PFSK-1 (cell line): Measurements from ENCODE around the gene GPR55.

Source experiments
- FOXP2 ChIP-seq: optimal IDR thresholded peaks from 2 replicates; pipeline ENCODE3; 2011; ENCODE audit warnings: borderline replicate concordance, control low read depth, inconsistent platforms; ENCODE audit not compliant: insufficient read depth; ENCODE audit errors: extremely low read length, extremely low read depth
- POLR2AphosphoS5 ChIP-seq: IDR thresholded peaks from 2 replicates; pipeline ENCODE4 v1.6.1; 2012; ENCODE audit warnings: low read depth, mild to moderate bottlenecking, control low read depth, low read length, moderate library complexity
- SIN3A ChIP-seq: IDR thresholded peaks from 2 replicates; pipeline ENCODE4 v1.6.1; 2012; ENCODE audit warnings: mild to moderate bottlenecking, low read length, moderate library complexity, borderline replicate concordance; ENCODE audit not compliant: insufficient read depth
- TAF1 ChIP-seq: IDR thresholded peaks from 2 replicates; pipeline ENCODE4 v1.6.1; 2012; ENCODE audit warnings: low read length, control low read depth, borderline replicate concordance; ENCODE audit not compliant: insufficient read depth
- TF ChIP-seq, protein P1 (sequence below), 2 experiments: IDR thresholded peaks; 2 replicates each; pipeline versions ENCODE4 v1.6.1 to v1.8.0; 2011 to 2012; ENCODE audit warnings: low read depth in 2 of 2, low read length in 2 of 2, control low read depth in 1 of 2, inconsistent platforms in 1 of 2, mild to moderate bottlenecking in 1 of 2, moderate library complexity in 1 of 2; ENCODE audit not compliant: insufficient read depth in 1 of 2

Gene GPR55

DNA sequence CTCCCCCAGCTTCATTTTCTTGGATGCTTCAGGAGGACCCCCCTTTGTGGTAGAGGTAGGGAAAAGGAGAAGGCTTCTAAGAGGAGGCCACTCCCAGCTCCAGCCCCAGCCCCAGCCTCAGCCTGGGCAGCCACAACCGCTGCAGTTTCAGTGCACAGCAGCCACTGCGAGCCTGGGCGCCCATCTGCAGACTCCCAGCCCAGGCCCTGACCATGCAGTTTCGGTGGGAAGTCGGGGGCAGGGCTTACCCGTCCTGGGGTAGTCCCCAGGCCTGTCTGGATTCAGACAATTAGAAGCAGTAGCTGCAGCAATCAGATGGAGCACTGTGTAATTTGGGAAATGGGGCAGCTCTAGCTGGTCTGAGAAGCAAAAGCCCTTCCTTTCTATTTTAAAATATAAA lies 31.7 kb downstream of the GPR55 start:
- TF ChIP-seq POLR2AphosphoS5 (no peak), FOXP2 (no peak), SIN3A (no peak), TAF1 (no peak)
- TF ChIP-seq, protein P1, sequence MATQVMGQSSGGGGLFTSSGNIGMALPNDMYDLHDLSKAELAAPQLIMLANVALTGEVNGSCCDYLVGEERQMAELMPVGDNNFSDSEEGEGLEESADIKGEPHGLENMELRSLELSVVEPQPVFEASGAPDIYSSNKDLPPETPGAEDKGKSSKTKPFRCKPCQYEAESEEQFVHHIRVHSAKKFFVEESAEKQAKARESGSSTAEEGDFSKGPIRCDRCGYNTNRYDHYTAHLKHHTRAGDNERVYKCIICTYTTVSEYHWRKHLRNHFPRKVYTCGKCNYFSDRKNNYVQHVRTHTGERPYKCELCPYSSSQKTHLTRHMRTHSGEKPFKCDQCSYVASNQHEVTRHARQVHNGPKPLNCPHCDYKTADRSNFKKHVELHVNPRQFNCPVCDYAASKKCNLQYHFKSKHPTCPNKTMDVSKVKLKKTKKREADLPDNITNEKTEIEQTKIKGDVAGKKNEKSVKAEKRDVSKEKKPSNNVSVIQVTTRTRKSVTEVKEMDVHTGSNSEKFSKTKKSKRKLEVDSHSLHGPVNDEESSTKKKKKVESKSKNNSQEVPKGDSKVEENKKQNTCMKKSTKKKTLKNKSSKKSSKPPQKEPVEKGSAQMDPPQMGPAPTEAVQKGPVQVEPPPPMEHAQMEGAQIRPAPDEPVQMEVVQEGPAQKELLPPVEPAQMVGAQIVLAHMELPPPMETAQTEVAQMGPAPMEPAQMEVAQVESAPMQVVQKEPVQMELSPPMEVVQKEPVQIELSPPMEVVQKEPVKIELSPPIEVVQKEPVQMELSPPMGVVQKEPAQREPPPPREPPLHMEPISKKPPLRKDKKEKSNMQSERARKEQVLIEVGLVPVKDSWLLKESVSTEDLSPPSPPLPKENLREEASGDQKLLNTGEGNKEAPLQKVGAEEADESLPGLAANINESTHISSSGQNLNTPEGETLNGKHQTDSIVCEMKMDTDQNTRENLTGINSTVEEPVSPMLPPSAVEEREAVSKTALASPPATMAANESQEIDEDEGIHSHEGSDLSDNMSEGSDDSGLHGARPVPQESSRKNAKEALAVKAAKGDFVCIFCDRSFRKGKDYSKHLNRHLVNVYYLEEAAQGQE (IDR thresholded peaks at IDR 0.05; ENCODE audit: insufficient read depth in 1 of 2, low read depth in 2 of 2, low read length in 2 of 2), result no peak

DNA sequence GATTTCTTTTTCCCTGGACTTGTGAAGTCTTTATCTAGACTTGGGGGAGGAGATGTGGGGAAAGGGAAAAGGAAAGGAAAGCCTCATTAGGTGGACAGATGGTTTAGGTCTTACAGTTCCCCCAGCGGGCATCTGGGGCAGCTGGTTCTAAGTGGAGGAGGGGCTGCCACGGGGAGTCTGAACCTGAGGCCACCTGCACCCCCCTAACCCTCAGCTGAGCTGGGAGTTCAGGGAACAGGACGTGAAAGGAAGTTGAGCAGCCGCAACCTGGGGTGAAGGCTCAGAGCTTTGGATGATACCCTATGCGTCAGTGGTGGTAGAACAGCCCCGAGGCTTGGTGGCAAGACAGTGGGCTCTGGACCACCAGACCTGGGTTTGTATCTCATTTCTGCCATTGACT lies 33.5 kb downstream of the GPR55 start:
- TF ChIP-seq FOXP2 (no peak), TAF1 (no peak), POLR2AphosphoS5 (no peak), SIN3A (no peak)
- TF ChIP-seq, protein P1 (IDR thresholded peaks at IDR 0.05; ENCODE audit: insufficient read depth in 1 of 2, low read depth in 2 of 2, low read length in 2 of 2), result no peak

DNA sequence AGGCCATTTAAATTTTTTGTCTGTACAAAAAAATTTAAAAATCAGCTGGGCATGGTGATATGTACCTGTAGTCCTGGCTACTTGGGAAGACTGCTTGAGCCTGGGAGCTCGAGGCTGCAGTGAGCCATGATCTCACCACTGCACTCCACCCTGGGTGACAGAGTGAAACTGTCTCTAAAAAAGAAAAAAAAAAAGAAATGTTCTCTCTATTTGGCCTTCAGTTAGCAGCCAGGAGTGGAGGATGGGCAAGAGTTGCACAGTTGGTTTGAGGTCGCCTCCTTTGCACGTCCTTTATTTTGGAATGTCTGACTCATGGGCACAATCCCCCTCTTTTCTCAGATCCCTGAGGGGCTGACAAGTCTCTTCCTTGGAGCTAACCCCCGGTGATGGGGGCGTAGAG lies 34.0 kb downstream of the GPR55 start:
- no peak for TF ChIP-seq FOXP2
- TF ChIP-seq, protein P1 (IDR thresholded peaks at IDR 0.05; ENCODE audit: insufficient read depth in 1 of 2, low read depth in 2 of 2, low read length in 2 of 2), result no peak

DNA sequence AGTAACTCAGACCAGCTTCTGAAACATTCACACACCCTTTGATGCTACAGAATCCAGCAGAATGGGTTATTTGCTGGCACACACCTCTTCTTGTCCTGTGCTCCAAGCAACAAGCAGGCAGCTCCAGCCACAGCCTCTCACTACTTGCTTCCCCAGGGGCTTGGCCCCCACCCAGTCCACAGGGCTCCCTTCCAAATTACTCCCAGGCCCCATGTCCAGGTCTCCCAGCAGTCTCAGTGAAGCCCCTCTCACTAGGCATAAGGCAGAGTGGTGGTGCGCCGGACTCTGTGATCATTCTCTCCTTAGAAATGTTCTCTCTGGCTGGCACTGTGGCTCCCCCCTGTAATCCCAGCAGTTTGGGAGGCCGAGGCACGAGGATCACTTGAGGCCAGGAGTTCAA lies 34.4 kb downstream of the GPR55 start:
- TF ChIP-seq POLR2AphosphoS5 (no peak), TAF1 (no peak), SIN3A (no peak), FOXP2 (no peak)
- TF ChIP-seq, protein P1 (IDR thresholded peaks at IDR 0.05; ENCODE audit: insufficient read depth in 1 of 2, low read depth in 2 of 2, low read length in 2 of 2), result no peak

DNA sequence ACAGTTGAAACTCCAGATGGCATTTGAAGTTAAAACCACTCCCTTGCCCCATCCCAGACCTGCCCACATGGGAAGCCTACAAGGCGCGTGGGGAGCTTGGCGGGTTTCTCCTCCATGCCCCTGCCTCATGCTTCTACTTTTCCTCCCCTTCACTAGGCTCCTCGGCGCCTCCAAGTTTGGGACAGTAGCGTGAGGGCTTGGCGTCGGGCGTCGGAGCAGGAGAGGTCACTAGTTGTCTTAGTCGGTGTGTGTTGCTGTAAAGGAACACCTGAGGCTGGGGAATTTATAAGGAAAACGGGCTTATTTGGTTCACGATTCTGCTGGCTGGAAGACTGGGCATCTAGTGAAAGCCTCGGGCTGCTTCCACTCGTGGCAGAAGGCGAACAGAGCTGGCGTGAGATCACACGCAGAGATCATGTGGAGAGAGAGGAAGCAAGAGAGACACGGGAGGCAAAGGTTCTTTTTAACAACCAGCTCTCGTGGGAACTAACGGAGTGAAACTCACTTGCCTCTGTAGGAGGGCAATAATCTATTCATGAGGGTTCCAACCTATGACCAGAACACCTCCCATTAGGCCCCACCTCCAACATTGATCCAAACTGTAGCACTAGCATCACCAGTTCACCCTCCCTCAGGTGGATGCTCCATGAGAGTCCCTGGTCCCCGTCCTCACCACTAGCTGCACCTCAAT lies 35.0 kb downstream of the GPR55 start:
- TF ChIP-seq, protein P1 (IDR thresholded peaks at IDR 0.05; ENCODE audit: insufficient read depth in 1 of 2, low read depth in 2 of 2, low read length in 2 of 2), result no peak
- no peak for TF ChIP-seq POLR2AphosphoS5
- TF ChIP-seq SIN3A, result no peak
- TF ChIP-seq TAF1, result no peak
- TF ChIP-seq FOXP2, result no peak
